Hepatocyte (in vitro differentiated cells): ENCODE measurements around the gene ADAMTS2. TPM values are rescaled to one million over a fixed set of nuclear protein-coding genes. Genes with fewer than 3 reads are reported as not detected.

Experiments used
- DNase-seq: peaks from one replicate; pipeline ENCODE4 v3.0.0-alpha.2; 2016; ENCODE audit warnings: low spot score
- H2AFZ ChIP-seq: fragments of 200-600 bp; sonication (generic); 2 replicates; pipeline ENCODE4 v1.6.0; 2016; ENCODE audit warnings: antibody characterized with exemption, mild to moderate bottlenecking
- H3K27ac ChIP-seq: fragments of 200-600 bp; sonication (generic); 2 replicates; pipeline ENCODE4 v1.5.1; 2016; ENCODE audit warnings: mild to moderate bottlenecking
- H3K27me3 ChIP-seq: fragments of 200-600 bp; sonication (generic); 2 replicates; pipeline ENCODE4 v1.6.1; 2016
- H3K36me3 ChIP-seq: fragments of 200-600 bp; sonication (generic); replicated peaks from 2 replicates; pipeline ENCODE4 v1.5.1; 2016; ENCODE audit warnings: low read depth; ENCODE audit not compliant: insufficient read depth
- H3K4me1 ChIP-seq: fragments of 200-600 bp; sonication (generic); 2 replicates; pipeline ENCODE4 v1.5.1; 2016; ENCODE audit warnings: mild to moderate bottlenecking, moderate library complexity; ENCODE audit not compliant: insufficient read depth
- H3K4me2 ChIP-seq: fragments of 200-600 bp; sonication (generic); 2 replicates; pipeline ENCODE4 v1.6.0; 2016
- H3K4me3 ChIP-seq: fragments of 200-600 bp; sonication (generic); 2 replicates; pipeline ENCODE4 v1.5.1; 2016; ENCODE audit warnings: mild to moderate bottlenecking
- H3K79me2 ChIP-seq: fragments of 200-600 bp; sonication (generic); 2 replicates; pipeline ENCODE4 v1.6.0; 2017; ENCODE audit warnings: mild to moderate bottlenecking
- H3K9me2 ChIP-seq: fragments of 200-600 bp; sonication (generic); replicated peaks from 2 replicates; pipeline ENCODE4 v1.6.0; 2017; ENCODE audit warnings: mild to moderate bottlenecking; ENCODE audit not compliant: insufficient read depth
- H3K9me3 ChIP-seq: fragments of 200-600 bp; sonication (generic); 2 replicates; pipeline ENCODE4 v1.5.1; 2016; ENCODE audit warnings: low read depth, mild to moderate bottlenecking
- H4K20me1 ChIP-seq: fragments of 200-600 bp; sonication (generic); 2 replicates; pipeline ENCODE4 v1.6.0; 2016; ENCODE audit warnings: mild to moderate bottlenecking; ENCODE audit not compliant: insufficient read depth, poor library complexity, severe bottlenecking
- EZH2 ChIP-seq: fragments of 200-600 bp; sonication (generic); IDR thresholded peaks from 2 replicates; pipeline ENCODE4 v1.6.1; 2016; ENCODE audit warnings: antibody characterized with exemption, mild to moderate bottlenecking, borderline replicate concordance
- EZH2phosphoT487 ChIP-seq: fragments of 200-600 bp; sonication (generic); IDR thresholded peaks from one replicate; pipeline ENCODE4 v1.6.1; 2018; ENCODE audit warnings: antibody characterized with exemption, mild to moderate bottlenecking, low read depth, moderate library complexity; ENCODE audit not compliant: unreplicated experiment, severe bottlenecking
- WGBS: methylation state at CpG from one replicate; pipeline ENCODE4 v1.1.6; 2016; ENCODE audit warnings: low lambda C conversion rate; ENCODE audit errors: missing lambda C conversion rate; 5-methylcytosine and 5-hydroxymethylcytosine counted together
- polyA plus RNA-seq: library from polyadenylated mRNA; unstranded; fragments of >200 nt; fragmentation: Nextera tagmentation; extraction: Ambion mirVana; gene quantifications from 2 replicates; pipeline ENCODE4 v1.2.1, GENCODE V29; 2016
- total RNA-seq: library from RNA; depleted of rRNA; stranded (reverse); fragments of >200 nt; gene quantifications from 2 replicates; pipeline ENCODE4 v1.2.3, GENCODE V29; 2014
- TF ChIP-seq, protein P1 (sequence below): fragments of 200-600 bp; sonication (generic); IDR thresholded peaks from 2 replicates; pipeline ENCODE4 v1.5.1; 2016; ENCODE audit warnings: antibody characterized with exemption, mild to moderate bottlenecking; ENCODE audit not compliant: poor library complexity

ADAMTS2 gene
- total and polyA plus RNA-seq, 2 experiments from 2014 or later: 55.4 to 78.8 TPM

DNA sequence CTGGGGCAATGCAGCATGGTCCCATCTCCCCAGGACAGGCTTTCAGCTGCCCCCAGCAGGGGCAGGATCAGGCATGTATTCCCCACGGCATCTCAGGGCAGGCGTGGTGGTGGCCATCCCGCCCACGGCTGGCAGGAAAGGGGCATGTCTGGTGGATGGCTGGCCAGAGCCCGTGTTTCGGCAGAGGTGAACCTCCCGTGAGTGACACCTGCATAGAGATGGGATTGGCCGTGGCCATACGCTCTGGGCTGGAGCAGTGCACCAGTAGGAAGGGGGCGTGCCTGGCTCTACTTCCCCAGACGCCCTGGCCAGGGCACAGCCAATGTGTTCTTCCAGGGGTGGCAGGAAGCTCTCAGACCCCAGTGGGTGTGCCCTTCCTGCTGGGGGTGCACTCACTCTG lies 146.0 kb downstream of the ADAMTS2 start:
- WGBS: 96% methylated on average over 11 of the region's 11 CpGs
- Histone ChIP-seq H3K4me3 (no peak overlapping the region), H3K9me3 (no peaks in the 10 kb centered on the region), H3K9me2 (no peaks in the 10 kb centered on the region), H3K4me1 (no peaks in the 10 kb centered on the region), H3K36me3 (no peaks in the 10 kb centered on the region), H3K79me2 (no peaks in the 10 kb centered on the region), H3K4me2 (no peak overlapping the region), H3K27me3 (no peaks in the 10 kb centered on the region), H4K20me1 (no peaks in the 10 kb centered on the region), H3K27ac (no peak overlapping the region), H2AFZ (no peak overlapping the region)
- TF ChIP-seq EZH2 (no peak), EZH2phosphoT487 (no peak)
- TF ChIP-seq, protein P1, sequence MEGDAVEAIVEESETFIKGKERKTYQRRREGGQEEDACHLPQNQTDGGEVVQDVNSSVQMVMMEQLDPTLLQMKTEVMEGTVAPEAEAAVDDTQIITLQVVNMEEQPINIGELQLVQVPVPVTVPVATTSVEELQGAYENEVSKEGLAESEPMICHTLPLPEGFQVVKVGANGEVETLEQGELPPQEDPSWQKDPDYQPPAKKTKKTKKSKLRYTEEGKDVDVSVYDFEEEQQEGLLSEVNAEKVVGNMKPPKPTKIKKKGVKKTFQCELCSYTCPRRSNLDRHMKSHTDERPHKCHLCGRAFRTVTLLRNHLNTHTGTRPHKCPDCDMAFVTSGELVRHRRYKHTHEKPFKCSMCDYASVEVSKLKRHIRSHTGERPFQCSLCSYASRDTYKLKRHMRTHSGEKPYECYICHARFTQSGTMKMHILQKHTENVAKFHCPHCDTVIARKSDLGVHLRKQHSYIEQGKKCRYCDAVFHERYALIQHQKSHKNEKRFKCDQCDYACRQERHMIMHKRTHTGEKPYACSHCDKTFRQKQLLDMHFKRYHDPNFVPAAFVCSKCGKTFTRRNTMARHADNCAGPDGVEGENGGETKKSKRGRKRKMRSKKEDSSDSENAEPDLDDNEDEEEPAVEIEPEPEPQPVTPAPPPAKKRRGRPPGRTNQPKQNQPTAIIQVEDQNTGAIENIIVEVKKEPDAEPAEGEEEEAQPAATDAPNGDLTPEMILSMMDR: no peak
- no peak for DNase-seq

- no peak overlapping the region for H3K4me2 ChIP-seq
- DNase-seq: no peak
- no peaks in the 10 kb centered on the region for H3K36me3 ChIP-seq
- no peaks in the 10 kb centered on the region for H3K79me2 ChIP-seq
- H3K27me3 ChIP-seq: no peaks in the 10 kb centered on the region
- H4K20me1 ChIP-seq: no peaks in the 10 kb centered on the region
- no peak overlapping the region for H3K27ac ChIP-seq
- WGBS: 86% methylated on average over 8 of the region's 8 CpGs
- H3K9me2 ChIP-seq: no peaks in the 10 kb centered on the region
- TF ChIP-seq, protein P1: no peak
- TF ChIP-seq EZH2phosphoT487 (no peak), EZH2 (no peak)
- H3K4me3 ChIP-seq: no peak overlapping the region
- H3K9me3 ChIP-seq: no peaks in the 10 kb centered on the region
- H3K4me1 ChIP-seq: no peaks in the 10 kb centered on the region
- no peak overlapping the region for H2AFZ ChIP-seq
These were observed 146.4 kb downstream of the ADAMTS2 start for GRCh38 chr5:179198825-179199224.

DNA sequence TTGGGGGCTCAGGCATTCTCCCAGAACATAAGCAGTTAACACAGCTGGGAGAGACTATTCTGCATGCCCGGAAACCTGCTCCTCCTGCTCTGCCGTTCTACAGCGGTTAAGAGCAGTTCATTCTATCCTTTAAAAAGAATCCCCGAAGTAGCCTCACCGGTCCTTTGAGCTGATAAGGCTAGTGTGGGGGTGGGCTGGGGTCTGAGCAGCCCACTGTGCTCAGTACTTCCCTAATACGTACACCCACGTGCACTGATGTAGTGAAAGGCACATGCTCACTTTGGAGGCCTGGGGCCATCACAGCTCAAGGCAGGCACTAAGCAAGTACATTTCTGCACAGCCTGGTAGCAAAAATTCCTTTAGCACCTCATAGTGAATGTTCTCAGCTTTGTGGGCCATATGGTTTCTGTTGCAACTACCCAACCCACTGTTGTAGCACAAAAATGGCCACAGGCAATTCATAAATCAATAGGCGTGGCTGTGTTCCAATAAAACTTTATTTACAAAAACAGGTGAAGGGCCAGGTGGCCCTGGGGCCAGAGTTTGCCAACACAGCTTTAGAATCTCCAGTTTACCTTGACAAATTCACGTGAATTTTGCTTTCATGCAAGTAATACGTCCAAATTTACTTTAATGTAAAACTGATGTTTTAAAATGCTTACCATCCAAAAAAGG lies 148.7 kb downstream of the ADAMTS2 start:
- no peaks in the 10 kb centered on the region for H3K36me3 ChIP-seq
- TF ChIP-seq EZH2phosphoT487 (no peak), EZH2 (no peak)
- TF ChIP-seq, protein P1: no peak
- no peak overlapping the region for H2AFZ ChIP-seq
- H3K9me2 ChIP-seq: no peaks in the 10 kb centered on the region
- no peak for DNase-seq
- no peak overlapping the region for H3K4me3 ChIP-seq
- no peaks in the 10 kb centered on the region for H3K79me2 ChIP-seq
- no peak overlapping the region for H3K4me2 ChIP-seq
- H3K4me1 ChIP-seq: no peaks in the 10 kb centered on the region
- no peak overlapping the region for H3K27ac ChIP-seq
- 60% methylated on average over 10 of the region's 10 CpGs for WGBS
- H3K27me3 ChIP-seq: no peaks in the 10 kb centered on the region
- H4K20me1 ChIP-seq: no peaks in the 10 kb centered on the region
- H3K9me3 ChIP-seq: no peaks in the 10 kb centered on the region
